WTC11 (cell line): ENCODE results near the gene TMEM25. TPM values are rescaled to one million over a fixed set of nuclear protein-coding genes. Genes with fewer than 3 reads are reported as not detected.

ENCODE experiments used
- ATAC-seq: fragments of 200-7000 bp; cut with Tn5 transposase; 2 replicates; pipeline ENCODE4 v1.10.0; 2021; ENCODE audit warnings: mild to moderate bottlenecking, moderate library complexity
- CTCF ChIA-PET: fragments of 300-600 bp; sonication (Branson Sonifier 250); formaldehyde crosslinking; loops from one replicate; lab custom pipeline; 2021; ENCODE audit warnings: antibody characterized with exemption; lab: Charles Lee
- POLR2A ChIA-PET: fragments of 350-600 bp; sonication (Branson Sonifier 250); formaldehyde crosslinking; loops from one replicate; lab custom pipeline; 2021; ENCODE audit warnings: antibody characterized with exemption; lab: Charles Lee
- DNase-seq: peaks from one replicate; pipeline ENCODE4 v3.0.0; 2021; ENCODE audit warnings: low spot score
- H3K27ac Mint-ChIP-seq: 2 replicates; pipeline ENCODE4 v1.8.0; 2021; ENCODE audit warnings: mixed read lengths
- H3K27me3 Mint-ChIP-seq: 2 replicates; pipeline ENCODE4 v1.8.0; 2021; ENCODE audit warnings: low read depth, mild to moderate bottlenecking, moderate library complexity, mixed read lengths
- H3K36me3 Mint-ChIP-seq: 2 replicates; pipeline ENCODE4 v1.8.0; 2021; ENCODE audit warnings: mixed read lengths
- H3K4me1 Mint-ChIP-seq: 2 replicates; pipeline ENCODE4 v1.8.0; 2022; ENCODE audit warnings: mixed read lengths
- H3K4me3 Mint-ChIP-seq: 2 replicates; pipeline ENCODE4 v1.8.0; 2021; ENCODE audit warnings: mild to moderate bottlenecking, moderate library complexity, mixed read lengths
- H3K9me3 Mint-ChIP-seq: 2 replicates; pipeline ENCODE4 v1.8.0; 2021; ENCODE audit warnings: mixed read lengths
- ATF1 ChIP-seq: sonication (generic); formaldehyde crosslinking; IDR thresholded peaks from 2 replicates; pipeline ENCODE4 v1.8.1; 2023; ENCODE audit warnings: mild to moderate bottlenecking, moderate library complexity, missing genetic modification reagents
- ATF6 ChIP-seq: sonication (generic); formaldehyde crosslinking; IDR thresholded peaks from 2 replicates; pipeline ENCODE4 v1.8.1; 2023; ENCODE audit warnings: mild to moderate bottlenecking, missing genetic modification reagents
- CREM ChIP-seq: sonication (generic); formaldehyde crosslinking; IDR thresholded peaks from 2 replicates; pipeline ENCODE4 v1.8.1; 2022; ENCODE audit warnings: mild to moderate bottlenecking, missing genetic modification reagents, moderate library complexity
- CTCF ChIP-seq: fragments of 200-600 bp; IDR thresholded peaks from 2 replicates; pipeline ENCODE4 v1.8.0; 2022; ENCODE audit warnings: antibody characterized with exemption
- E2F5 ChIP-seq: sonication (generic); formaldehyde crosslinking; IDR thresholded peaks from 2 replicates; pipeline ENCODE4 v1.8.1; 2022; ENCODE audit warnings: mild to moderate bottlenecking, moderate library complexity, missing genetic modification reagents
- ELF4 ChIP-seq: sonication (generic); formaldehyde crosslinking; IDR thresholded peaks from 2 replicates; pipeline ENCODE4 v1.8.1; 2022; ENCODE audit warnings: low read depth, mild to moderate bottlenecking, moderate library complexity, missing genetic modification reagents
- EMX1 ChIP-seq: fragments of 250-450 bp; sonication (Bioruptor Pico); IDR thresholded peaks from 2 replicates; pipeline ENCODE4 v1.8.0; 2021; ENCODE audit warnings: mild to moderate bottlenecking
- GRHL2 ChIP-seq: fragments of 250-450 bp; sonication (Bioruptor Pico); IDR thresholded peaks from 2 replicates; pipeline ENCODE4 v1.8.0; 2022; ENCODE audit warnings: mild to moderate bottlenecking, moderate library complexity; ENCODE audit not compliant: insufficient replicate concordance, severe bottlenecking
- JAZF1 ChIP-seq: fragments of 250-450 bp; sonication (Bioruptor Pico); IDR thresholded peaks from 2 replicates; pipeline ENCODE4 v1.9.0; 2021; ENCODE audit warnings: moderate library complexity, mild to moderate bottlenecking, inconsistent platforms
- JUN ChIP-seq: sonication (generic); formaldehyde crosslinking; IDR thresholded peaks from 2 replicates; pipeline ENCODE4 v1.8.0; 2023; ENCODE audit warnings: mild to moderate bottlenecking, missing genetic modification reagents
- NR1H2 ChIP-seq: sonication (generic); formaldehyde crosslinking; IDR thresholded peaks from 2 replicates; pipeline ENCODE4 v1.9.0; 2021; ENCODE audit warnings: mild to moderate bottlenecking, moderate library complexity, missing genetic modification reagents
- OVOL2 ChIP-seq: fragments of 250-450 bp; sonication (Bioruptor Pico); IDR thresholded peaks from 2 replicates; pipeline ENCODE4 v1.9.0; 2021; ENCODE audit warnings: mild to moderate bottlenecking, borderline replicate concordance
- PRRX2 ChIP-seq: fragments of 250-450 bp; sonication (Bioruptor Pico); IDR thresholded peaks from 2 replicates; pipeline ENCODE4 v1.8.0; 2021; ENCODE audit warnings: mild to moderate bottlenecking
- RELA ChIP-seq: sonication (generic); formaldehyde crosslinking; IDR thresholded peaks from 2 replicates; pipeline ENCODE4 v1.8.1; 2022; ENCODE audit warnings: missing genetic modification reagents, mild to moderate bottlenecking, borderline replicate concordance
- SMAD3 ChIP-seq: sonication (generic); formaldehyde crosslinking; IDR thresholded peaks from 2 replicates; pipeline ENCODE4 v1.8.0; 2022; ENCODE audit warnings: missing genetic modification reagents, mild to moderate bottlenecking, borderline replicate concordance
- SOX15 ChIP-seq: fragments of 250-450 bp; sonication (Bioruptor Pico); IDR thresholded peaks from 2 replicates; pipeline ENCODE4 v1.9.0; 2021; ENCODE audit warnings: mild to moderate bottlenecking
- TEAD1 ChIP-seq: sonication (generic); formaldehyde crosslinking; IDR thresholded peaks from 2 replicates; pipeline ENCODE4 v1.8.0; 2022; ENCODE audit warnings: mild to moderate bottlenecking, missing genetic modification reagents
- ZBTB21 ChIP-seq: sonication (generic); formaldehyde crosslinking; IDR thresholded peaks from 2 replicates; pipeline ENCODE4 v1.8.1; 2023; ENCODE audit warnings: mild to moderate bottlenecking, missing genetic modification reagents, borderline replicate concordance
- ZNF232 ChIP-seq: sonication (generic); formaldehyde crosslinking; IDR thresholded peaks from 2 replicates; pipeline ENCODE4 v1.8.0; 2022; ENCODE audit warnings: mild to moderate bottlenecking, missing genetic modification reagents
- ZNF263 ChIP-seq: sonication (generic); formaldehyde crosslinking; IDR thresholded peaks from 2 replicates; pipeline ENCODE4 v1.8.1; 2022; ENCODE audit warnings: low read depth, mild to moderate bottlenecking, moderate library complexity, missing genetic modification reagents
- ZNF423 ChIP-seq: fragments of 250-450 bp; sonication (Bioruptor Pico); IDR thresholded peaks from 2 replicates; pipeline ENCODE4 v2.1.2; 2022; ENCODE audit warnings: mild to moderate bottlenecking, moderate library complexity
- total RNA-seq: library from RNA; stranded (reverse); gene quantifications from 3 replicates; pipeline ENCODE4 v1.2.3, GENCODE V29; 2021

Gene TMEM25
- total RNA-seq, 1 experiment from 2014 or later = 19.7 TPM

- TF ChIP-seq OVOL2 (CRISPR knock-in tag) (no peak), ELF4 (no peak)
Measured at GRCh38 chr11:118484405-118484804, 46.6 kb upstream of the TMEM25 start (continued).

- Mint-ChIP-seq H3K36me3 (peaks cover 65% of the 10 kb centered on the region), H3K4me3 (no peak overlapping the region), H3K27me3 (no peaks in the 10 kb centered on the region), H3K27ac (no peak overlapping the region), H3K9me3 (no peaks in the 10 kb centered on the region), H3K4me1 (no peaks in the 10 kb centered on the region)
- CTCF ChIA-PET = no interaction called here
- POLR2A ChIA-PET = no interaction called here
- ATAC-seq (no peak), DNase-seq (no peak)
- TF ChIP-seq RELA (CRISPR knock-in tag) (no peak), NR1H2 (CRISPR knock-in tag) (no peak), E2F5 (CRISPR knock-in tag) (no peak), ZNF263 (CRISPR knock-in tag) (no peak), ZNF423 (CRISPR knock-in tag) (no peak), SMAD3 (no peak), TEAD1 (CRISPR knock-in tag) (no peak), JUN (no peak), ZNF232 (CRISPR knock-in tag) (no peak), PRRX2 (CRISPR knock-in tag) (no peak), ATF6 (CRISPR knock-in tag) (no peak), ZBTB21 (CRISPR knock-in tag) (no peak), GRHL2 (CRISPR knock-in tag) (no peak)
Measured at GRCh38 chr11:118485273-118485672, 45.7 kb upstream of the TMEM25 start.

- Mint-ChIP-seq H3K4me1 (no peaks in the 10 kb centered on the region), H3K9me3 (no peaks in the 10 kb centered on the region), H3K27me3 (no peaks in the 10 kb centered on the region), H3K36me3 (peaks cover 64% of the 10 kb centered on the region), H3K27ac (peak overlapping the region; percentile 76; the same call in 1 of the 2 replicates), H3K4me3 (no peak overlapping the region)
- POLR2A ChIA-PET = no interaction called here
- DNase-seq = peak; percentile 75
- TF ChIP-seq CREM (no peak), CTCF (peak; percentile 49; the same call in 1 of the 2 replicates)
- TF ChIP-seq, all 79 proteins: peak for 1
- peak; percentile 43 for ATAC-seq
- CTCF ChIA-PET = interaction anchor here (0.6 to 1.1 kb wide), 6 partner anchors 39 to 119 kb away, joined by 3 to 6 read pairs (median 3); partner anchors contain the start of gene PHLDB1
Measured at GRCh38 chr11:118488480-118489109, 42.4 kb upstream of the TMEM25 start.

GRCh38 chr11:118491041-118491440 is 40.0 kb upstream of the TMEM25 start:
- TF ChIP-seq ELF4 (no peak), SOX15 (CRISPR knock-in tag) (no peak), JAZF1 (CRISPR knock-in tag) (no peak), ATF1 (CRISPR knock-in tag) (no peak), EMX1 (no peak)
- no peaks in the 10 kb centered on the region for H3K27me3 Mint-ChIP-seq
- DNase-seq (no peak), ATAC-seq (no peak)
- H3K27ac Mint-ChIP-seq = no peak overlapping the region
- H3K4me3 Mint-ChIP-seq = no peak overlapping the region
- H3K36me3 Mint-ChIP-seq = peaks cover 67% of the 10 kb centered on the region
- H3K4me1 Mint-ChIP-seq = no peaks in the 10 kb centered on the region
- POLR2A ChIA-PET = no interaction called here
- H3K9me3 Mint-ChIP-seq = no peaks in the 10 kb centered on the region
- CTCF ChIA-PET = interaction anchor here (0.6 kb wide), 1 partner anchor 55 kb away, joined by 5 read pairs; the partner anchor contains the start of gene KMT2A
